ENCODE results near the gene CHID1. TPM values are rescaled to one million over a fixed set of nuclear protein-coding genes. Genes with fewer than 3 reads are reported as not detected.

Gene CHID1
- total and polyA plus RNA-seq, 2 of the 8 experiments (the other 6 are each of a cell fraction or from before 2014, with no cell fraction given) = 81.2 to 88.5 TPM

GRCh38 chr11:910589-911030, at the start of gene CHID1 (continued):
- TF ChIP-seq KDM5A (IDR thresholded peaks at IDR 0.05; ENCODE audit: low read length) (0 out of 2 replicates have a peak, but pooled peaks have one; percentile 44), KDM1A (IDR thresholded peaks at IDR 0.05; ENCODE audit: borderline replicate concordance, low read length) (no peak), SIN3A (conservative IDR thresholded peaks at IDR 0.05 in 1 of 2, IDR thresholded peaks at IDR 0.05 in 1 of 2; ENCODE audit: low read depth in 1 of 2, low read length in 2 of 2) (peak in 1 of 2 experiments; percentile 39; a peak in 2 of 4 replicates), ATF3 (IDR thresholded peaks at IDR 0.05; ENCODE audit: insufficient read depth, low read depth, low read length) (no peak), POU5F1 (IDR thresholded peaks at IDR 0.05; ENCODE audit: low read depth, low read length) (no peak), FOSL1 (IDR thresholded peaks at IDR 0.05; ENCODE audit: insufficient read depth, low read depth, low read length) (no peak), POLR2AphosphoS5 (IDR thresholded peaks at IDR 0.05; ENCODE audit: low read depth, low read length) (0 out of 2 replicates have a peak, but pooled peaks have one; percentile 12), RXRA (IDR thresholded peaks at IDR 0.05; ENCODE audit: insufficient read depth, low read depth, low read length) (no peak), PHF8 (conservative IDR thresholded peaks at IDR 0.05; ENCODE audit: low read depth, low read length) (peak; percentile 77), CHD1 (IDR thresholded peaks at IDR 0.05; ENCODE audit: low read depth, low read length) (no peak), MAX (IDR thresholded peaks at IDR 0.05) (peak; percentile 18; the same call in 1 of the 2 replicates), CREB1 (IDR thresholded peaks at IDR 0.05) (no peak), CTCF (IDR thresholded peaks at IDR 0.05; ENCODE audit: control extremely low read depth in 1 of 3, insufficient read depth in 1 of 3, low read depth in 1 of 3, low read length in 3 of 3) (peak in 1 of 3 experiments; percentile 18; a peak in 1 of 4 replicates), GABPA (IDR thresholded peaks at IDR 0.05; ENCODE audit: borderline replicate concordance, insufficient read depth, low read length) (peak; percentile 93), SP1 (IDR thresholded peaks at IDR 0.05; ENCODE audit: low read depth, low read length) (no peak), BACH1 (IDR thresholded peaks at IDR 0.05; ENCODE audit: low read length) (no peak), TEAD4 (IDR thresholded peaks at IDR 0.05; ENCODE audit: low read depth, low read length) (0 out of 2 replicates have a peak, but pooled peaks have one; percentile 9), CHD2 (IDR thresholded peaks at IDR 0.05; ENCODE audit: low read length) (no peak), RBBP5 (IDR thresholded peaks at IDR 0.05; ENCODE audit: borderline replicate concordance, low read depth, low read length) (0 out of 2 replicates have a peak, but pooled peaks have one; percentile 13), CBX5 (IDR thresholded peaks at IDR 0.05; ENCODE audit: low read depth, low read length) (no peak), EZH2 (IDR thresholded peaks at IDR 0.05; ENCODE audit: low read depth, low read length, severe bottlenecking) (no peak)
